AG08396 (cell line): Measurements from ENCODE around the gene FGA.

ENCODE experiments used
- DNase-seq: peaks from one replicate; pipeline ENCODE4 v3.0.0; 2012; ENCODE audit warnings: low spot score, mixed read lengths

The FGA gene

GRCh38 chr4:154579927-154580326 lies 10.6 kb downstream of the FGA start:
- no peak for DNase-seq

- no peak for DNase-seq
These were observed 11.6 kb downstream of the FGA start for GRCh38 chr4:154578919-154579318.

GRCh38 chr4:154577324-154577723 lies 13.2 kb downstream of the FGA start:
- no peak for DNase-seq

- no peak for DNase-seq
These were observed 16.2 kb downstream of the FGA start for GRCh38 chr4:154574311-154574710.

- no peak for DNase-seq
These were observed 17.2 kb downstream of the FGA start for GRCh38 chr4:154573190-154573870.

GRCh38 chr4:154569584-154569983 lies 21.0 kb downstream of the FGA start:
- DNase-seq, result no peak

GRCh38 chr4:154569028-154569427 lies 21.5 kb downstream of the FGA start:
- DNase-seq, result no peak

GRCh38 chr4:154566639-154567204 lies 23.8 kb downstream of the FGA start:
- DNase-seq, result no peak

GRCh38 chr4:154565704-154566103 lies 24.8 kb downstream of the FGA start:
- no peak for DNase-seq

- no peak for DNase-seq
These were observed 26.2 kb downstream of the FGA start for GRCh38 chr4:154564311-154564710.

GRCh38 chr4:154562697-154563254 lies 27.8 kb downstream of the FGA start, which contains the start of gene FGB:
TSS of gene FGB (plus strand) at chr4:154563011. CDS start at chr4:154563019, 8 bp downstream.
- DNase-seq, result no peak

GRCh38 chr4:154560824-154561231 lies 29.7 kb downstream of the FGA start:
- DNase-seq, result no peak

GRCh38 chr4:154560419-154560801 lies 30.1 kb downstream of the FGA start:
- DNase-seq, result no peak

- peak; percentile 24 for DNase-seq
These were observed 30.8 kb downstream of the FGA start for GRCh38 chr4:154559494-154560418.

GRCh38 chr4:154559141-154559493 lies 31.4 kb downstream of the FGA start:
- no peak for DNase-seq

GRCh38 chr4:154551872-154552686 lies 38.5 kb downstream of the FGA start:
- DNase-seq, result peak; percentile 63

- DNase-seq, result peak; percentile 96
These were observed 40.4 kb downstream of the FGA start, which contains the start of gene PLRG1 for GRCh38 chr4:154549894-154550790. TSS of gene PLRG1 (minus strand) at chr4:154550400. CDS start at chr4:154550308, 92 bp downstream.

- DNase-seq, result no peak
These were observed 44.9 kb downstream of the FGA start for GRCh38 chr4:154545689-154546088.

- DNase-seq, result no peak
These were observed 48.2 kb downstream of the FGA start for GRCh38 chr4:154542271-154542879.
